Stimulated activated naive CD4-positive, alpha-beta T cell (primary cell): ENCODE data around the gene STX10.
A peak's percentile ranks its signal among the peaks of the same experiment; 100 is the strongest.
"Not testable (repeated sequence)": the region's sequence is repeated elsewhere in the genome, so short reads cannot be mapped to it uniquely, and the experiment has no call there.

Experiments used
- DNase-seq, 6 experiments: peaks; one replicate each; lab custom pipeline; 2025; lab: John Stamatoyannopoulos, UW

Gene STX10, protein sequence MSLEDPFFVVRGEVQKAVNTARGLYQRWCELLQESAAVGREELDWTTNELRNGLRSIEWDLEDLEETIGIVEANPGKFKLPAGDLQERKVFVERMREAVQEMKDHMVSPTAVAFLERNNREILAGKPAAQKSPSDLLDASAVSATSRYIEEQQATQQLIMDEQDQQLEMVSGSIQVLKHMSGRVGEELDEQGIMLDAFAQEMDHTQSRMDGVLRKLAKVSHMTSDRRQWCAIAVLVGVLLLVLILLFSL

DNA sequence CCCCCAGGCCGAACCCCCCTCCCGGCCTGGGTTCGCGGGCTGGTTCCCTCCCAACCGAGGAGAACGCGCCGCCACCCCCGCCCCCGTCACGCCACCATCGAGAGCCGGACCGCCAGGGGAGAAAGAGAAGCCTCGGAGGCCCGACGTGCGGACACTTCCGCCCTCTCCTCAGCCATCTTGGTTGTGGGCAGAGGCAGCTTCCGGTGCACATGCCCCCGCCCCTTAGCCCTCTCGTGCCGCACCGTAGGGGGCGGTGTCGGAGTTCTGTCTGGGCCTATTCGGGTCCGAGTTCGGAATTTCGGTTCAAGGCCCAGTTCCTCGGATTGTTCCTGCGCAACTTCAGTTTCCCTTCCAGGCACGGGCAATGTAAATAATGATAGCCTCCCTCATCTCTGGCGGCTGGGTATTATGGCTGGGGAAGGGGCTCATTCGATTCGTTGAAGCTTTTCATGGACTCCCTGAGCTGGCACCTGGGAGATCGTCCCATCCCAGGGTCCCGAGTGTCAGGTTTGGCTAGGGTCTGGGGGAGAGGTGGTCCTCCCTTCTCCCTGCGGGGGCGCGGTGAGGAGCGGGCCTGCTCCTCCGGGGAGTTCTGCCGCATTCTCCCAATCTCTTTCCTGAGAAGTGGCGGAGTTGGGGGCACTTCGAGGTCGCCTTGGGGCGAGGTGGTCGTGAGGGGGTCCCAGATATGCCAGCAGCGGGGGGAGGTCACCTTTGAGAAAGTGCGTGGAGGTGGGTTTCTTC lies at the start of gene STX10, which contains the start of gene IER2:
STX10 (minus strand) TSS at position 189 of the 744 bp plus-strand sequence. CDS start 202 bp downstream, outside the sequence.
IER2 (plus strand) TSS at position 225 of the 744 bp plus-strand sequence. CDS start 2,776 bp downstream, outside the sequence.
- DNase-seq: peak; percentile 85 to 92 (median 89)

DNA sequence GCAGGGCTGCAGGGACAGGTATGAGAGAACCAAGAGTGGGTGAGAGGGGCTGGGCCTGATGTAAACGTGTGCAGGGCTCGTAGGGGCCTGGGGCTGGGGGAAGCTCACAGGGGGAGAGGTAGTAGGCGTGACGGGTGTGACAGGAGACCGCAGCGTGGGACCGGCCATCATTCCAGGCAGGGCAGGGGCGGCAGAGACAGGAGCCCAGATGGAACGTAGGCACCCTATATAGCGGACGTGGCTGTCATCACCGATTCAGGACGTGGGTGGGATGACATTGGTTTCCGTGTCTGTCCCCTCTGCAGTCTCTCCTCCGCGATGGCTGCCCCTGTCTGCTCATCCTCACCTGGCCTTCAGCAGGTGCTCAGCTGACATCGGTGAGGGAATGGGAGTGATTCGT lies 48.5 kb upstream of the STX10 start:
- DNase-seq: no peak

DNA sequence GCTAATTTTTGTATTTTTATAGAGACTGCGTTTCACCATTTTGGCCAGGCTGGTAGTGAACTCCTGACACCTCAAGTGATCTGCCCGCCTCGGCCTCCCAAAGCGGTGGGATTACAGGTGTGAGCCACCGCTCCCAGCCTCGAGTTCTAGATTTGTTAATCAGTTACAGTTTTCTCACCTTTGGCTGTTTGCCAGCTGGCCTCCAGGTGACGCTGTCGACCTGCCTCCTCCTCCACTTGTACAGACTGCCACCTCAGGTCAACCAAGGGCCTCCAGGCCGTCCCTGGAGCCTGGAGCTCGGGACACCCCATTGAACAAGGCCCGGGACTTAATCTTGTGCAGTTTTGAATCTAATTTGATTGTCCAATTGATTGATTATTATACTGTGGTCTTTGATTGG lies 45.5 kb upstream of the STX10 start:
- DNase-seq: peak in 5 of 6 experiments; percentile 9 to 38 (median 29)

DNA sequence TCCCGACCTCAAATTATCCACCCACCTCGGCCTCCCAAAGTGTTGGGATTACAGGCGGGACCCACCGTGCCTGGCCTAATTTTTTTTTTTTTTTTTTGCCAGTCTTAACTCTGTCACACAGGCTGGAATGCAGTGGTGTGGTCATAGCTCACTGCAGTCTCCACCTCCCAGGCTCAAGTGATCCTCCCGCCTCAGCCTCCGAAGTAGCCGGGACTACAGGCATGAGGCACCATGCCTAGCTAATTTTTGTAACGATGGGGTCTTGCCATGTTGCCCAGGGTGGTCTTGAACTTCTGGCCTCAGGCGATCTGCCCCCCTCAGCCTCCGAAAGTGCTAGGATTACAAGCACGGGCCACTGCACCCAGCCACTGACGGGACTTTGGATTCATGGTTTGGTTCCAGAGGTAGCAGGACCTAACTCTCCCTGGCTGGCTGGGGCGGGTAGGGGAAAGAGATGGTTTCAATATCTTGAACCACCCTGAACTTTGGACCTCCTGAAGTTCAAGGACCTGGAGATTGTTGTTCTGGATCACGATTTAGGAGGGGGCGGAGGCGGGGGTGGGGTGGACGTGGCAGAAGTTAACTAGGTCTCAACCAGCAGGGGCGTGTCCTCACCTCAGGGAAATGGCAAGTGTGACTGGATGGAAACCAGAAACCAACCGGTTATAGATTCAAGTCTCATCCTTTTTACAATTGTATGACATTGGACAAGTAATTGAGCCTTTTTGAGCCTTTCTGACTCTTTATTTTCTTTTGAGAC lies 40.8 kb upstream of the STX10 start:
- DNase-seq: no peak

DNA sequence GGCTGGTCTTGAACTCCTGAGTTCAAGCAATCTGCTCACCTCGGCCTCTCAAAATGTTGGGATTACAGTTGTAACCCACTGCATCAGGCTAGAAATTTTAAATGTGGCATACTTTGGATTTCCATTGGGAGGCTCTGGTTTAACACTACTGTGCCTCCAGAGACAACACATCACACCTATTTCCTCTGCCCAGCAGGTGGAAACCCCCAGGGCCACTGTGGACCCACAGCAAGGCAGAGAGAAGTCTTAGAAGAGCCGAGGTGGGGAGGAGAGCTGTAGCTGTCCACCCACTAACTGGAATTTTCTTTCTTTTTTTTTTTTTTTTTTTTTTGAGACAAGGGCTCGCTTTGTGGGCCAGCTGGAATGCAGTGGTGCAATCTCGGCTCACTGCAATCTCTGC lies 39.4 kb upstream of the STX10 start:
- DNase-seq: no peak

DNA sequence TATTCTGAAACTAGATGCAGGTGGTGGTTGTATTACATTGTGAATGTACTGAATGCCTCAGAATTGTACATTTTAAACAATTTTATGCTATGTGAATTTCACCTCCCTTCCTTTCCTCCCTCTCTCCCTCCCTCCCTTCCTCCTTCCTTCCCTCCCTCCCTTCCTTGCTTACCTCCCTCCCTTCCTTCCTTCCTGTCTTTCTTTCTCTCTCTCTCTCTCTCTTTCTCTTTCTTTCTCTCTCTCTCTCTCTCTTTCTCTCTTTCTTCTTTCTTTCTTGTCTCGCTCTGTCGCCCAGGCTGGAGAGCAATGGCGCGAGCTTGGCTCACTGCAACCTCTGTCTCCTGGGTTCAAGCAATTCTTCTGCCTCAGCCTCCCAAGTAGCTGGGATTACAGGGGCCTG lies 37.2 kb upstream of the STX10 start:
- DNase-seq: no peak

DNA sequence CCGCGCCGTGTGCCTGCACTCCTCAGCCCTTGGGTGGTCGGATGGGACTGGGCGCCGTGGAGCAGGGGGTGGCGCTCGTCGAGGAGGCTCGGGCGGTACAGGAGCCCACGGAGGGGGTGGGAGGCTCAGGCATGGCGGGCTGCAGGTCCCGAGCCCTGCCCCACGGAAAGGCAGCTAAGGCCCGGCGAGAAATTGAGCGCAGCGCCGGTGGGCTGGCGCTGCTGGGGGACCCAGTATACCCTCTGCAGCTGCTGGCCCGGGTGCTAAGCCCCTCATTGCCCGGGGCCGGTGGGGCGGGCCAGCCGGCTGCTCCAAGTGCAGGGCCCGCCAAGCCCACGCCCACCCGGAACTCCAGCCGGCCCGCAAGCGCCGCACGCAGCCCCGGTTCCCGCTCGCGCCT lies 36.5 kb upstream of the STX10 start:
- DNase-seq: not testable (repeated sequence)

DNA sequence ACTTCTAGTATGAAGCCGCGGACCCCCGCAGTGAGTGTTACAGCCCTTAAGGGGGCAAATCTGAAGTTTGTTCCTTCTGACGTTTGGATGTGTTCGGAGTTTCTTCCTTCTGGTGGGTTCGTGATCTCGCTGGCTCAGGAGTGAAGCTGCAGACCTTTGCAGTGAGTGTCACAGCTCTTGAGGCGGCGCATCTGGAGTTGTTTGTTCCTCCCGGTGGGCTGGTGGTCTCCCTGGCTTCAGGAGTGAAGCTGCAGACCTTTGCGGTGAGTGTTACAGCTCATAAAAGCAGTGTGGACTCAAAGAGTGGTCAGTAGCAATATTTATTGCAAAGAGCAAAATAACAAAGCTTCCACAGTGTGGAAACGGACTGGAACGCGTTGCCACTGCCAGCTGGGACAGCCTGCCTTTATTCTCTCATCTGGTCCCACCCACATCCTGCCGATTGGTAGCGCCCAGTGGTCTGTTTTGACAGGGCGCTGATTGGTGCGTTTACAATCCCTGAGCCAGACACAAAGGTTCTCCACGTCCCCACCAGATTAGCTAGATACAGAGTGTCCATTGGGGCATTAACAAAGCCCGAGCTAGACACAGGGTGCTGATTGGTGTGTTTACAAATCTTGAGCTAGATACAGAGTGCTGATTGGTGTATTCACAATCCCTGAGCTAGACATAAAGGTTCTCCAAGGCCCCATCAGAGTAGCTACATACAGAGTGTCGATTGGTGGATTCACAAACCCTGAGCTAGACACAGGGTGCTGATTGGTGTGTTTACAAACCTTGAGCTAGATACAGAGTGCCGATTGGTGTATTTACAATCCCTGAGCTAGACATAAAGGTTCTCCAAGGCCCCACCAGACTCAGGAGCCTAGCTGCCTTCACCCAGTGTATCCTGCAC lies 35.8 kb upstream of the STX10 start:
- not testable (repeated sequence) for DNase-seq

DNA sequence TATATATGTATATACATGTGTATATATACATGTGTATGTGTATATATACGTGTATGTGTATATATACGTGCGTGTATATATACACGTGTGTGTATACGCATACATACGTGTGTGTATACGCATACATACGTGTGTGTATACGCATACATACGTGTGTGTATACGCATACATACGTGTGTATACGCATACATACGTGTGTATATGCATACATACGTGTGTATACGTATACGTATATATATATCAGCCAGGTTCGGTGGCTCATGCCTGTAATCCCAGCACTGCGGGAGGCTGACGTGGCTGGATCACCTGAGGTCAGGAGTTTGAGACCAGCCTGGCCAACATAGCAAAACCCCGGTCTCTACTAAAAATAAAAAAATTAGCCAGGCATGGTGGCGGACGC lies 34.8 kb upstream of the STX10 start:
- DNase-seq: not testable (repeated sequence)

DNA sequence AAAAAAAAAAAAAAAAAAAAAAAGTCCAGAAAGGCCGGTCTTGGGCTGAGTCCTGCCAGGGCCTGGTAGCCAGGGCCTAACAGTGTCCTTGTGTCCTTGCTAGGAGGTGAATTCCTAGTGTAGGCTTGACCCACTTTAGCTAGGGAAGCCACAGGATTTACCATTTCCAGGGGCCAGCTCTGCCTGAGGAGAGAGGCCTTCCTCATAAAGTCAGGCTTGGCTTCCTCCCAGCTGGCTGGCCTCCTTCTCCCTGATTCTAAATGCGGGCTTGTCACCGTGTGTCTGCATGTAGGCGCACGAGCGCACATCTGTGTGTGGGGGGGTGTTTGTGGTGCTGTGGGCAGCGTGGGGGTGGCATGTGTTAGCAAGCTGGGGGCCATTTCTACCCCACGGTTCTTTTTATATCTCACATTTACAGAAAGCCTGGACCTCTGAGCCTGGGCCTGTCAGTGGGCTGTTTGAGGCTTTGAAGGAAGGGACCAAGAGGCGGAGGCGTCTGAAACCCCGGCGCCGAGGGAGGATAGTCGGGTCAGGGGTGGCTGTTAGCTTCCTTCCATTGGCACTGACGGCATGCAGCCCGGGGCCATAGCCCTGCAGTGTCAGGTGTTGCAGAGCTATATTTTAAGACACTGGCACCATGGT lies 31.7 kb upstream of the STX10 start:
- no peak for DNase-seq

DNA sequence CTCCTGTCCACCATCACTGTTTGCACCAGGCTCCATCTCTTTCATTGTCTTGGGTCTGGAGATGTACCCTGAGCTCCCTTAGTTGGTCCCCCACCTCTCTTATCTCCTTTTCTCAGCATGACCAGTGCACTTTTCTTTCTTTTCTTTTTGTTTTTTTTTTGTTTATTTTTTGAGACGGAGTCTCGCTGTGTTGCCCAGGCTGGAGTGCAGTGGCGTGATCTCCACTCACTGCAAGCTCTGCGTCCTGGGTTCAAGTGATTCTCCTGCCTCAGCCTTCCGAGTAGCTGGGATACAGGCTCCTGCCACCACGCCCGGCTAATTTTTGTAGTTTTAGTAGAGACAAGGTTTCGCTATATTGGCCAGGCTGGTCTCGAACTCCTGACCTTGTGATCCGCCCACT lies 28.1 kb upstream of the STX10 start:
- not testable (repeated sequence) for DNase-seq

DNA sequence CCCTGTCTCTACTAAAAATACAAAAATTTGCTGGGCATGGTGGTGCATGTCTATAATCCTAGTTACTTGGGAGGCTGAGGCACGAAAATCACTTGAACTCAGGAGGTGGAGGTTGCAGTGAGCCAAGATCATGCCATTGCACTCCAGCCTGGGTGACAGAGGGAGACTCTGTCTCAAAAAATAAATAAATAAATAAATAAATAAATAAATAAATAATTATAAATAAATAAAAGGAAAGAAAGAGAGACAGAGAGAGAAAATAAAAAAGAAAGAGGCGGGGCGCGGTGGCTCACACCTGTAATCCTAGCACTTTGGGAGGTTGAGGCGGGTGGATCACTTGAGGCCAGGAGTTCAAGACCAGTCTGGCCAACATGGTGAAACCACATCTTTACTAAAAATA lies 27.4 kb upstream of the STX10 start:
- DNase-seq: not testable (repeated sequence)

DNA sequence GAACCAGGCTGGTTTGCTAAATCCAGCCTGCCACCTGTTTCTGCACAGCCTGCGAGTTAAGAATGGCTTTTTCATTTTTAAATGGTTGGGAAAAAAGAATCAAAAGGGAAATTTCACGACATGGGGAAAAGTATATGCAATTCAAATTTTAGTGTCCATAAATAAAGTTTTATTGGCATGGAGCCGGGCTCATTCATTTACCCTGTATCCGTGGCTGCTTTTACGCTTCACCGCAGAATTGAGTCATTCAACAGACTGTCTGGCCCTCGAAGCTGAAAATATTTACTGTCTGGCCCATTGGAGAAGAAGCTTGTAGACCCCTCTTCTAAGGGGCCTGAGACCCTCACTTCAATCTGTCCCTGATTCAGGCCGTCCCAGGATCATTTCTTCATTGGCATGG lies 26.2 kb upstream of the STX10 start:
- no peak for DNase-seq

DNA sequence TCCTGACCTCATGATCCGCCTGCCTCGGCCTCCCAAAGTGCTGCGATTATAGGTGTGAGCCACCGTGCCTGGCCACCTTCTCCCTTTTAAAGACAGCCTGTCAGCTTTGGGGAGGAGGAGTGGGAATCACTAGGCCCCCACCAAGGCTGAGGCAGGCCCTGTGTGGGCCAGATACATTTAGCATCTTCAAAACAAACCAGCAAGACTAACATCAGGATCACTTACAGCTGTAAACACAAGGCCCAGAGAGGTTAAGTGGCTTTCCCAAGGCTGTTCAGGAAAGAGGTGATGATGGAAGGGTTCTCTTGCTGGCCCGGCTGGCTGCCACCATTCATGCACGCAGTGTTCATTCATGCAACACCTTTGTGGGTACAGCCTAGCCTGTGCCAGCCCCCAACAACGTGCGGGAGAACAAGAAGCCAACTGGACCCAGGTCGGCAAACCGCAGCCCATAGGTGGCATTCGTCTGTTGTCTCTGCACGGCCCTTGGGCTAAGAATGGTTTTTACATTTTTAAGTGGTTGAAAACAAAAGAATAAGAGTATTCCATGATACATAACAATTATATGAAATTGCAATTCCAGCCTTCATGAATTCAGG lies 23.1 kb upstream of the STX10 start:
- no peak for DNase-seq

DNA sequence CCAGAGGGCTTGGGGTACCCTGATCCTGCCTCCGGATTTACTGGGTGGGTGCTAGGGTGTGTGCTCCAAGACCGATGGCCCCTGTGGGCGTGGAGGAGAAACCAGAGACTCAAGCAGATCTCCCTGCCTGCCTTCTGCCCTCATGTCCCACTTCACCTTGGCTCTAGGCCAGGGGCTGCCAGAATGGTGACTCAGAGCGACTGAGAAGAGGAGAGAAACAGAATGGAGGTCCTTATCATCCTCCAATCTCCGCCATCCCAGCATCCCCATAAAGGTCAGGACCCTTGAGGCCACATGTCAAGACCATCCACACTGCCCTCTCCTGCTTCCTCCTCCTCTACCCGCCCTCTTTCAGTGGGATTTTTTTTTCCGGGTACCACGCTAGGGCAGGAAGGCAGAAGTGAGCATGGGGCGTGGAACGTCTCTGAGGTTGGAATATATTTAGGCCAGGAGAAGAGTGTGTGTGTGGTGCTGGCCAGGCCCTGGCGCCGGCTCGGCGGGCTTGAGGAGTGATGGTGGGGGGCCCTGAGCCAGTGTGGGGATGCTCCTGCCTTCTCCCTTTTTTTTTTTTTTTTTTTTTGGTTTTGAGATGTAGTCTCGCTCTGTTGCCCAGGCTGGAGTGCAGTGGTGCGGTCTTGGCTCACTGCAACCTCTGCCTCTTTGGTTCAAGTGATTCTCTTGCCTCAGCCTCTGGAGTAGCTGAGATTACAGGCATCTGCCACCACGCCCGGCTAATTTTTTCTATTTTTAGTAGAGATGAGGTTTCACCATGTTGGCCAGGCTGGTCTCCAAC lies 22.4 kb upstream of the STX10 start:
- DNase-seq: peak in 5 of 6 experiments; percentile 47 to 66 (median 62)

DNA sequence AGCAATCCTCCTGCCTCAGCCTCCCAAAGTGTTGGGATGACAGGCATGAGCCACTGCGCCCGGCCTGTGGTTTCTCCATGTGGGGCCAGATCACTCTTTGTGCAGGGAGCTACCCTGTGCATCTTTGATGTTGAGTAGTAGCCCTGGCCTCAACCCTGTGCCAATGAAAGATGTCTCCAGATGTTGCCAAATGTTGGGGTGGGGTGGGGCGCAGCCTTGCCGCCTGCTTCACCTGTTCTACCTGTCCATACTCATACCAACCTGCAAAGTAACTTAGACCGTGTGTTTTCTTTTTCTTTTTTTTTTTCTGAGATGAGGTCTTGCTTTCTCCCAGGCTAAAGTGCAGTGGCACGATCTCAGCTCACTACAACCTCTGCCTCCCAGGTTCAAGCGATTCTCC lies 21.0 kb upstream of the STX10 start:
- no peak for DNase-seq

DNA sequence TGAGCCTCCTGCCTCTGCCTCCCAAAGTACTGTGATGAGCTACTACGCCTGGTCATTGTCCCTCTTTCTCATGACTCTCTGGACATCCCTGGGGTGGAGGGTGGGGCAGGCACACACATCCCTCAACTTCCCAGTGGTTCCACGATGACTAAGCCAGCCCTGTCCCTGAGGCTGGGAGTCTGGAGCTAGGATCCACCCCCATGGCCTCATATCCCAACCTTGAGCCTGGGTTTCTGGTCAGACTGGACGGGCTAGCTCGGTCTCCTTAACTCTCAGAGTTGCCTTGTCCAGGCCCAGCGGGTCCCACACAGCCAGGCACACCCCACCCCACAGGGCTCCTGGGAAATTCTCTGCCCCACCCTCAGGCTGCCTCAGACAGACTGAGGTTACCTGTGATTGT lies 19.6 kb upstream of the STX10 start:
- no peak for DNase-seq

DNA sequence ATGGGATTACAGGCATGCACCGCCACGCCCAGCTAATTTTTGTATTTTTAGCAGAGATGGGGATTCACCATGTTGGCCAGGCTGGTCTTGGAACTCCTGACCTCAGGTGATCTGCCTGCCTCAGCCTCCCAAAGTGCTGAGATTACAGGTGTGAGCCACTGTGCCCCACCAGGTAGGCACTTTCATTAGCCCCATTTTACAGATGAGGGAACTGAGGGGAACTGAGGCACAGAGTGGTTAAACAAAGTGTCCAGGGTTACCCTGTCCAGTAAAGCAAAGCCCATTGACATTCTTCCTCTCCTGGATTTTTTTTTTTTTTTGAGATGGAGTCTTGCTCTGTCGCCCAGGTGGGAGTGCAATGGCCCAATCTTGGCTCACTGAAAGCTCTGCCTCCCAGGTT lies 16.0 kb upstream of the STX10 start:
- DNase-seq: not testable (repeated sequence)

DNA sequence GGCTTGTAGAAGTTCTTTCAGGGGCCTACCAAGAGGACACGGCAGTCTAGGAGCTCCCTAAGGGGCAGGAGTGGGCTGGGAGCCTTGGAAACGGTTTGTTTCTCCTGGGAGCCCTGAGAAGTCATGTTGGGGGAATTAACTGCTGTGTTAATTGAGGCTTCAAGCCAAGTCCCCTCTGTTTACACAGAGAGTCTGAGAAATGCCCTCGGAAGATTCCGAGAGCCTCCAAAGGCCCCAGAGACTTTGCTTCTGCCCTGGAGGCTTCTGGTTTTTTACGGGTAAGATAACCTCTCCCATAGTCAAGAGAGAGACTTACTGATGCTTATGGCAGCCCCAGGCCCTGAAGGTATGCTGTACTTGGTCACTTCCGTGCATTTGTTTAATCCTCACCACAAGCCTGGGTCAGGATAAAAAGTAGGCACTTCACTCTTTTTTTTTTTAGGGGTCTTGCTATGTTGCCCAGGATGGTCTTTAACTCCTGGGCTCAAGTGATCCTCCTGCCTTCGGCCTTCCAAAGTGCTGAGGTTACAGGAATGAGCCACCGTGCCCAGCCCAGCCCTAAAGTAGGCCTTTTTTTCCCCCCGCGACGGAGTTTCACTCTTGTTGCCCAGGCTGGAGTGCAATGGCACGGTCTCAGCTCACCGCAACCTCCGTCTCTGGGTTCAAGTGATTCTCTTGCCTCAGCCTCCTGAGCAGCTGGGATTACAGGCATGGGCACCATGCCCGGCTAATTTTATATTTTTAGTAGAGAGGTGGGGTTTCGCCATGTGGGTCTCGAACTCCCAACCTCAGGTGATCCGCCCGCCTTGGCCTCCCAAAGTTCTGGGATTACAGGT lies 15.2 kb upstream of the STX10 start:
- DNase-seq: no peak
